NCI-H1105 treated with DMSO at 0.1 percent for 48 hours (cell line): ENCODE results near the gene KLC4.
"Not testable (repeated sequence)": the region's sequence is repeated elsewhere in the genome, so short reads cannot be mapped to it uniquely, and the experiment has no call there.

Experiments
- DNase-seq: peaks from one replicate; lab custom pipeline; 2025; lab: John Stamatoyannopoulos, UW

KLC4 gene

GRCh38 chr6:43070028-43070632 lies 10.7 kb downstream of the KLC4 start:
- peak; percentile 54 for DNase-seq

GRCh38 chr6:43074847-43075669 lies 15.6 kb downstream of the KLC4 start:
- DNase-seq, result no peak

DNA sequence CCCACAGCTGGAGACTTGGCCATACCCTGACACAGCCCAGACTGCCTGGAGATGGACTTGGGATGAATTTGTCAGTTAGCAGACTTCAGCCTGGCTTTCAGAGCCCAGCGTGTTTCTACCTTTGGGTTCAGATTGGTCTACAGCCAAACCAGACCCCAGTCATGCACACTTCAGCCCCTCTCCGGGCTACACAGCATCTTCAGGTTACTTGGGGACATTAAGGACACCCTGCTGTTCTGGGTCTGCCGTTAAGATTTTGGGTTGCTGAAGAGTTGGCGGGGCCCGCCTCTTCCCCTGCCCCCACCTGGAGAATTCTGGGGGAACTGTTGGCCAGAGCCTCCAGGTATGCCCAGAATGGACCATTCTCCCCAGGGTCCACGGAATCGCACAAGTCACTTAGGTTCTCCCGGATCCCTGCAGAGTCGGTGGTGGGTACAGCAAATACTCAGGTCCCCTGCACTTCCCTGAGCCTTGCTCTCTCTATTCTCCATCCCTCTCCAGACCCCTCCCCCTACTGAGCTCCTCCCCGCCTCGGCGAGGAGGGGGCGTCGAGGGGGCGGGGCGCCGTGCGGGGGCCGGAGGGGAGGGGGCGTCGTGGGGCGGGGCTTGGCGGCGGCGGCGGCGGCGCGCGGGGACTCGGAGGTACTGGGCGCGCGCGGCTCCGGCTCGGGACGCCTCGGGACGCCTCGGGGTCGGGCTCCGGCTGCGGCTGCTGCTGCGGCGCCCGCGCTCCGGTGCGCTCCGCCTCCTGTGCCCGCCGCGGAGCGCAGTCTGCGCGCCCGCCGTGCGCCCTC lies 16.4 kb downstream of the KLC4 start, which contains the start of gene PTK7:
TSS of gene PTK7 (plus strand) at position 645 of the 794 bp plus-strand sequence. CDS start 175 bp downstream, outside the sequence.
- peak; percentile 73 for DNase-seq

DNA sequence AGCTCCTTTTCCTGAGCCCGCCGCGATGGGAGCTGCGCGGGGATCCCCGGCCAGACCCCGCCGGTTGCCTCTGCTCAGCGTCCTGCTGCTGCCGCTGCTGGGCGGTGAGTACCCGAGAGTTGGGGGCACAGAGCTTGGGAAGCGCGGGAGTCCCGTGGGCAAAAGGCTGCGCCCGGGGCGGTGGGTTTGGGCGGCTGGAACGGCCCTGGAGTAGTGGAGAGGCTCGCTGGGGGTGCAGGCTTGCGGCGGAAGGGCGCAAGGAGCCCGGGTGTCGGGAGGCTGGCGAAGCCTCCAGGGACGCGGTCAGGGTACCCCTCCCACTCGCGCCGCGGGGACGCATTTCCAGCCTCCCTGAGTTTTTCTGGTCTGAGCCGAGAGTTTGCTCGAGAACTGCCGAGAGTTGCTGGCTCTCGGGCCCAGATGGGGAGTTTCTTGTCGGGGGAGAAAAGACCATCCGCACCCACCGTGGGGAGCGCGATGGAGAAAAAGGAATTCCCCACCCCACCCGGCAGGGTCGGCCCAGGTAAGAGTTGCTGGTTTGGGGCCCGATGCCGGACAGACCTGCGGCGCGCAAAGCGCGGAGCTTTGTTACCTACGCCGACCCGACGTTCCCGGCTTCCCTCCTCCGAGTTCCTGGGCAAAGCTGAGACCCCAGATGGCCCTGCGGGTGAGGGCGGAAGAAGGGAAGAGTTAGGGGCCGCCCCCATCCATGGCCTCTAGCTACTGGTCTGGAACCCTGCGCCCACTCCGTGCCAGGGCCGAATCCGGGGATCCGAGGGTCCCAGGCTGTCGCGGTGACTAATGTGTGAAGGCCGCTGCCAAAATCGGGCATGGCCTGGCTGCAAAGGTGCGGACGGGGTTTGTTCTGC lies 17.3 kb downstream of the KLC4 start:
- peak; percentile 38 for DNase-seq

DNA sequence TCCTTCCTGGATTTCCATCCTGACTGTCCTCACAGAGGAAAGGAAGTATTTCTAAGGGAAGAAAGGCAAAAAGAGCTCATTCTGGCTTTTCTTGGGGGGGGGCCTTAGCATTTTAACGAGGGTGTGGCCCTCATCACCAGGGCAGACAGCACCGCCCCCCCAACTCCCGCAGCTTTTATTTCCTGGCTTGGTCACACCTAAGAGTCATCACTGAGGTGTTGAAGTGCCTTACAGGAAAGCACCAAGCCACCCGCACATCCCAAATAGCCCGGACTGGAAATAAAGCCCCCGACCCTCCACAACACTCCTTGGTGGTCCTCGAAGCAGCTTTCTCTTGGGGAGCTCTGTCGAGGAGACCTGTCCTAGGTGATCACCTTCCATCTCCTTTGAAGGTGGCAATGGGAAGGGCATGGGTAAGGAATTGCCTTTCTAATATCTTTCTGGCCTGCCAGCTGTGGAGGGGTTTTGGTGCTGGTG lies 17.9 kb downstream of the KLC4 start:
- DNase-seq, result no peak

GRCh38 chr6:43077981-43078511 lies 18.6 kb downstream of the KLC4 start:
- no peak for DNase-seq

GRCh38 chr6:43078691-43079090 lies 19.3 kb downstream of the KLC4 start:
- no peak for DNase-seq

DNA sequence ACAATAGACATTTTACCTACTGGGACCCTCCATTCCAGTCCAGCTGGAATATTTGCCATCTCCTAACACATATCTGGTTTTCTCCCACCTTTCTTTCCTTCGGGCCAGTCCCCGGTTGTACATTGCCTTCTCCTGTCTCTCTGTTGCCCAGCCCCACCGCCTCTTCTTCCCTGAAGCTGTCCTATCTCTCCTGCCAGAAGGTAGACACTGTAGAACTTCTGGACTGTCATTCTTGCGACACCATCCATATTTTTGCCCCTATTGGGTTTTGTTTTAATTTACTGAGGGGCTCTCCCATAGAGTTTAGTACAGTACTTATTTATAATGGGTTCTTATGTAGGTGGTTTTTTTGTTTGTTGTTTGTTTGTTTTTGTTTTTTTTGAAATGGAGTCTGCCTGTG lies 21.6 kb downstream of the KLC4 start:
- DNase-seq, result no peak

DNA sequence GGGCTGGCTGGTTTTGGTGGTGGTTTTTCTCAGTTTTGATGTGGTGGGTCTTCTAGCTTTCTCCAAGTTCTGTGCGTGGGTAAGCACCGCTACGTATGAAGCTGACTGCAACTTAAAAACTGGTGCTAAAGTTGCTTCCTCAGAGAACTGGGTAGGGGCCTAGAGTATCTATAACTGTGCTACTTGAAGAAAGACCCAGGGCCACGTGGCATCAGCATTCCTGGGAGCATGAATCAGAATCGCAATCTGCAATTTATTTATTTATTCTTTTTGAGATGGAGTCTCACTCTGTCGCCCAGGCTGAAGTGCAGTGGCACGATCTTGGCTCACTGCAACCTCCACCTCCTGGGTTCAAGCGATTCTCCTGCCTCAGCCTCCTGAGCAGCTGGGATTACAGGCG lies 22.5 kb downstream of the KLC4 start:
- not testable (repeated sequence) for DNase-seq

DNA sequence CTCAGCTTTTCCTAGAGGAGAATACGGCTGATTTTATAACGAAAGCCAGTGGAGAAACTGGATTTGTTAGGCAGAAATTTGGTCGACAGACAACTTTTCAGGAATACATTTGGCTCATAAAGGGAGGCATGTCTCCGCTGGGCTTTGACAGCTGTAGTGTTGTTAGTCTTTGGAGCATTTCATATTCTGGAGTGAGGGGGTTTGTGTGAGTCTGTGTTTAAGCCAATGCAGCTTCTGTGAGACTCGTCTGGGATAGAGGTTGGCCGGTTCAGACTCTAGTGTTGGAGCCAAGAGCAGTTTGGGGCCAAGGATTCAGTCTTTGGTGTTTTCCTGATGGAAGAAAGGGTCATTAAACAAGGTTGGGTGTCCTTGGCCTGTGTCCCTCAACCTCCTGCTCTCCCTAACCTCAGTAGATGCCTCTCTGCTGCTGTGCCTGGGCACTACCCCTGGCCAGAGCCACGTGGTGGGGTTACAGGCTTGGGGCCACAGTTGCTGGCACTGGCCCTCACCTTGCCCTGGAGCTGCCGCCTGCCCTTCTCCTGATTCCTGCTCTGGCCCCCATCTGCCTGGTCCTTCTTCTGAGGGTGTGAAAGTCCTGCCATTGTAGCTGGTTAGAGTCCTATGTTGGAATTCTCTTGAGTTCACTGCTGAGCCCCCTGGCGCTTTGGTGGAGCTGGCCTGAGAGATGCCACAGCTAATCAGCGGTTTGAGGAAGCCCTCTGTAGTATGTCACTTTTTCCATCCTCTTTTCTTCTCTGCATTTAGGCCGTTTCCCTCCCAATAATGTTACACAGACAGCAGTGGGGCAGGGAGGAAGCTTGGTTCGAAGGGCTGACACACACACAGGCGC lies 23.6 kb downstream of the KLC4 start:
- DNase-seq, result no peak

DNA sequence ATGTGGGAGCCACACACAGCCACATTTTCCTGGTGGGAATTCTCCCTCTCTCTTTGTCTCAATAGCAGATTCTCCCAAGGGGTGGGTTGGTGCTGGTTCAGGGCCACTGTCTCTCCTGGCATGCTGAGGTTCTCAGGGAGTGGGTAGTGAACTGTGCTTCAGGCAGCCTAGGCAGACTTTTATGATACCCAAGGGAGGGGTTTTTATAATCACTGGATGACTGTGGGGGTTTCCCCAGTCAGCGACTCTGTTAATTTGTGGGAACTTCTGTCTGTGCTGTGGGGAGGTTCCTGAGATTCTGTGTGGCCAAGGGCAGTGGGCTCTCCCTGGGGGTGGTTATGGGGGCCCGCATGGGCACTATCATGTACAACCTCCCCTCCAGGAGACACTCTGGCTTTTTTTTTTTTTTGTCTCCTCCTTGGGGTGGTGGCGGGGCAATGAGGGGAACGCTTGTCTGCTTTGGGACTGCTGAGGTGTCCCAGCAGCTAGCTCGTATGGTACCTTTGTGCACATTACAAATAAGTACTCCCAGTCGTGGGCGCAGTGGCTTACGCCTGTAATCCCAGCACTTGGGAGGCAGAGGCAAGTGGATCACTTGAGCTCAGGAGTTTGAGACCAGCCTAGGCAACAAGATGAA lies 26.7 kb downstream of the KLC4 start:
- DNase-seq, result no peak

GRCh38 chr6:43088654-43089056 lies 29.2 kb downstream of the KLC4 start:
- DNase-seq, result no peak

GRCh38 chr6:43089467-43089866 lies 30.0 kb downstream of the KLC4 start:
- no peak for DNase-seq

- no peak for DNase-seq
Observed at GRCh38 chr6:43089874-43090558, 30.6 kb downstream of the KLC4 start.

DNA sequence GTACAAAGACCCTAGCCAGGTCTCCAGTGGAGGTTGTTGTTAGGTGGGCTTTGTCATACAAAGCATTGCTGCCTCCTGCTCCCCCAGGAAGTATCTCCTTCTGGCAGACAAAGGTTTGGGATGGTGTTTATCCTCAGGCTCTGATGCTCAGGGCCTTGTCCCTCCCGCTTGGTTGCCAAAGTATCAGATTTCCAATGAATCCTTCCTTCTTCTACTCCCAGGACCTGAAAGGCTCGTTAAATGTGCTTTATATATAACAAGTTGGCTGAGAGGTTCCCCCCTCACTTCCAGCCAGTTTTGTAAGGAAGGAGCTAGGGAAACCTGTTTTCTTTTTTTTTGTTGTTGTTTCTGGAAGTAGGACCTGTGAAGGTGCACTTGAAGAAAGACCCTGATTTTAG lies 31.1 kb downstream of the KLC4 start:
- DNase-seq, result no peak

GRCh38 chr6:43091020-43091419 lies 31.6 kb downstream of the KLC4 start:
- no peak for DNase-seq

DNA sequence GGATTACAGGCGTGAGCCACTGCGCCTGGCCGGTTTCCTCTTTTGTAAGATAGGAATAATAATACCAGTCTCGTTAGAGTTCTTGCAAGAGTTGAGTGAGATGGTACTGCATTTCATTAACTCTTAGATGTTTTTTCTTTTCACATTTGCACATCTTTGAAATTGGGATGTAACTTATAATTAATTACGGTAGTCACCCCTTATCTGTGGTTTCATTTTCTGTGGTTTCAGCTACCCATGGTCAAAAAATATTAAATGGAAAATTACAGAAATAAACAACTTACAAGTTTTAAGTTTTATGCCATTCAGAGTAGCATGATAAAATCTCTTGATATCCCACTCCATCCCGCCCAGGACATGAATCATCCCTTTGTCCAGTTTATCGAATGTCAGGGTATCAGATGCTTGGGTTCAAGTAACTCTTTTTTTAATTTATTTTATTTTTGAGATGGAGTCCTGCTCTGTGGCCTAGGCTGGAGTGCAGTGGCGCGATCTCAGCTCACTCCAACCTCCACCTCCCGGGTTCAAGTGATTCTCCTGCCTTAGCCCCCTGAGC lies 32.1 kb downstream of the KLC4 start:
- no peak for DNase-seq

DNA sequence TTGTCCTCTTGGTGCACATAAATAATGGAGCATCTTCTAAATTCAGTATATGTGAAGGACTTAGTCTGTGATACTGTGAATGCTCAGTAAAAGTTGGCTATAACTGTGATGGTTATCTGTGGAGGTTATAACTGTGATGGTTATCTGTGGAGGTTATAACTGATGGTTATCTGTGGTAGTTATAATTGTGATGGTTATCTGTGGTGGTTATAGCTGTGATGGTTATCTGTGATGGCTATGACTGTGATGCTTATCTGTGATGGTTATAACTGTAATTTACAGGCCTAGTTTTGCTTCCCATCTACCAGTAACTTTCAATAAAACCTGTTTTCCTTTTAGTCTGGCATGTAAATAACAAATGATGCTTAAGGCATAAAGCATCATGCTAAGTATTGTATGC lies 33.2 kb downstream of the KLC4 start:
- no peak for DNase-seq
